Measurements from ENCODE around the gene CALHM2. TPM values are rescaled to one million over a fixed set of nuclear protein-coding genes. Genes with fewer than 3 reads are reported as not detected.

CALHM2 gene
- total and polyA plus RNA-seq, 2 donors (not counting 3 experiments of a cell fraction or from before 2014, with no cell fraction given): 32.1 to 38.4 TPM

- DNase-seq (ENCODE audit: low read depth, low spot score) (no peak), FAIRE-seq (no peak)
- no peaks in the 10 kb centered on the region for H4K20me1 ChIP-seq (replicated peaks; ENCODE audit: control insufficient read depth, extremely low read depth, insufficient read depth, low read length)
- no peak overlapping the region for H3K9ac ChIP-seq (replicated peaks; ENCODE audit: extremely low read depth, insufficient read depth, low read length)
- no peak overlapping the region for H2AFZ ChIP-seq (ENCODE audit: low read depth, low read length)
- H3K4me2 ChIP-seq (ENCODE audit: insufficient read depth, low read length): no peak overlapping the region
- no peak overlapping the region for H3K4me3 ChIP-seq (replicated peaks in 1 of 3; ENCODE audit: insufficient read depth in 1 of 3, low read depth in 1 of 3, low read length in 3 of 3)
- intact Hi-C loops (cut with micrococcal nuclease): no loop called here
- H3K36me3 ChIP-seq (ENCODE audit: control insufficient read depth in 2 of 2, extremely low read depth in 1 of 2, insufficient read depth in 2 of 2, low read length in 2 of 2): no peaks in the 10 kb centered on the region
- peaks cover 11% of the 10 kb centered on the region for H3K4me1 ChIP-seq (ENCODE audit: control insufficient read depth, extremely low read depth, insufficient read depth, low read length)
- CTCF ChIA-PET: interaction anchor here (1.0 to 1.2 kb wide), 2 partner anchors 9 to 11 kb away, joined by 3 to 4 read pairs; no protein-coding TSS in a partner anchor
- POLR2A ChIA-PET: no interaction called here
- dilution Hi-C loops (cut with MboI; ENCODE audit: extremely low pct_ligation_motif_present, low sequenced_read_pairs): no loop called here
- no TSS peak for BruUV-seq (replicated peaks)
- TF ChIP-seq GATA2 (IDR thresholded peaks at IDR 0.05; ENCODE audit: insufficient read depth, insufficient read length, low read depth, low read length): no peak
- no peak for TF ChIP-seq MYC (IDR thresholded peaks at IDR 0.05; ENCODE audit: low read depth, low read length)
- TF ChIP-seq CTCF (IDR thresholded peaks at IDR 0.05; ENCODE audit: extremely low read depth in 1 of 2, insufficient read depth in 1 of 2, low read depth in 1 of 2, low read length in 2 of 2): no peak
- no peak for TF ChIP-seq POLR2A (IDR thresholded peaks at IDR 0.05; ENCODE audit: low read depth, low read length)
- no peak for TF ChIP-seq EZH2 (IDR thresholded peaks at IDR 0.05; ENCODE audit: borderline replicate concordance, low read depth, low read length, severe bottlenecking)
- TF ChIP-seq, protein P1, sequence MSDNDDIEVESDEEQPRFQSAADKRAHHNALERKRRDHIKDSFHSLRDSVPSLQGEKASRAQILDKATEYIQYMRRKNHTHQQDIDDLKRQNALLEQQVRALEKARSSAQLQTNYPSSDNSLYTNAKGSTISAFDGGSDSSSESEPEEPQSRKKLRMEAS (IDR thresholded peaks at IDR 0.05; ENCODE audit: insufficient read depth, insufficient read length): no peak
- TF ChIP-seq JUN (IDR thresholded peaks at IDR 0.05; ENCODE audit: borderline replicate concordance, insufficient read depth, insufficient read length, low read depth): no peak
- TF ChIP-seq POLR2AphosphoS5 (IDR thresholded peaks at IDR 0.05; ENCODE audit: insufficient read depth, low read depth, low read length): no peak
- TF ChIP-seq FOS (IDR thresholded peaks at IDR 0.05; ENCODE audit: borderline replicate concordance, insufficient read depth, low read length): no peak
- no peaks in the 10 kb centered on the region for H3K79me2 ChIP-seq (ENCODE audit: control insufficient read depth, insufficient read depth, low read length)
- H3K9me3 ChIP-seq (replicated peaks; ENCODE audit: control insufficient read depth, insufficient read depth, low read length): no peaks in the 10 kb centered on the region
- no peaks in the 10 kb centered on the region for H3K9me1 ChIP-seq (replicated peaks; ENCODE audit: control insufficient read depth, extremely low read depth, insufficient read depth, low read length)
- peaks cover 33 to 53% of the 10 kb centered on the region in 2 experiments for H3K27me3 ChIP-seq (ENCODE audit: control insufficient read depth in 2 of 2, insufficient read depth in 2 of 2, low read length in 2 of 2)
- no peak overlapping the region for H3K27ac ChIP-seq (ENCODE audit: insufficient read depth, low read depth, low read length)
Measured at GRCh38 chr10:103495321-103495720, 43.2 kb upstream of the CALHM2 start.

Data from endothelial cell of umbilical vein (primary cell).